Forelimb muscle (tissue), 1 donor: ENCODE measurements around the gene PLXNA2. TPM values are rescaled to one million over a fixed set of nuclear protein-coding genes. Genes with fewer than 3 reads are reported as not detected.

ENCODE experiments used
- DNase-seq: peaks from one replicate; pipeline ENCODE4 v3.0.0-alpha.2; 2013; ENCODE audit warnings: low read depth
- polyA plus RNA-seq: library from polyadenylated mRNA; unstranded; fragments of 120-200 nt; gene quantifications from one replicate; pipeline ENCODE4 v1.2.1, GENCODE V29; 2013; ENCODE audit not compliant: insufficient read length

PLXNA2 gene
- polyA plus RNA-seq, 1 donor, result 36.3 TPM

- no peak for DNase-seq
Observed at GRCh38 chr1:208222376-208223126, 21.6 kb downstream of the PLXNA2 start.

- DNase-seq, result no peak
Observed at GRCh38 chr1:208221291-208221622, 22.9 kb downstream of the PLXNA2 start.

- DNase-seq, result no peak
Observed at GRCh38 chr1:208219659-208220282, 24.4 kb downstream of the PLXNA2 start.

- no peak for DNase-seq
Observed at GRCh38 chr1:208219098-208219658, 25.0 kb downstream of the PLXNA2 start.

- no peak for DNase-seq
Observed at GRCh38 chr1:208218237-208219097, 25.7 kb downstream of the PLXNA2 start.

- DNase-seq, result no peak
Observed at GRCh38 chr1:208217781-208218180, 26.4 kb downstream of the PLXNA2 start.

GRCh38 chr1:208216806-208217205 is 27.4 kb downstream of the PLXNA2 start:
- no peak for DNase-seq

- no peak for DNase-seq
Observed at GRCh38 chr1:208216062-208216461, 28.1 kb downstream of the PLXNA2 start.

- DNase-seq, result no peak
Observed at GRCh38 chr1:208215393-208215792, 28.8 kb downstream of the PLXNA2 start.

GRCh38 chr1:208213786-208214185 is 30.4 kb downstream of the PLXNA2 start:
- DNase-seq, result no peak

GRCh38 chr1:208212893-208213292 is 31.3 kb downstream of the PLXNA2 start:
- no peak for DNase-seq

GRCh38 chr1:208211921-208212843 is 32.0 kb downstream of the PLXNA2 start:
- no peak for DNase-seq

GRCh38 chr1:208209896-208210589 is 34.1 kb downstream of the PLXNA2 start:
- no peak for DNase-seq

- no peak for DNase-seq
Observed at GRCh38 chr1:208209286-208209685, 34.9 kb downstream of the PLXNA2 start.

- no peak for DNase-seq
Observed at GRCh38 chr1:208208132-208208487, 36.1 kb downstream of the PLXNA2 start.

GRCh38 chr1:208207388-208208131 is 36.6 kb downstream of the PLXNA2 start:
- DNase-seq, result no peak

GRCh38 chr1:208206092-208206698 is 38.0 kb downstream of the PLXNA2 start:
- DNase-seq, result no peak

- no peak for DNase-seq
Observed at GRCh38 chr1:208205216-208206013, 38.8 kb downstream of the PLXNA2 start.

GRCh38 chr1:208204779-208205178 is 39.4 kb downstream of the PLXNA2 start:
- no peak for DNase-seq
